Measurements from ENCODE around the gene ZNF181.

ZNF181 gene

GRCh38 chr19:34744896-34745690, 11.1 kb downstream of the ZNF181 start:
- no peak for TF ChIP-seq CTCF (IDR thresholded peaks at IDR 0.05; ENCODE audit: low read depth, low read length)
- H3K4me3 ChIP-seq (ENCODE audit: low read depth, low read length): no peak overlapping the region
- DNase-seq (ENCODE audit: low read depth, low spot score): no peak
- in situ Hi-C loops (cut with HindIII; ENCODE audit: low sequenced_read_pairs): no loop called here

GRCh38 chr19:34757441-34757840, 23.4 kb downstream of the ZNF181 start:
- in situ Hi-C loops (cut with HindIII; ENCODE audit: low sequenced_read_pairs): no loop called here
- DNase-seq (ENCODE audit: low read depth, low spot score): no peak
- no peak for TF ChIP-seq CTCF (IDR thresholded peaks at IDR 0.05; ENCODE audit: low read depth, low read length)
- H3K4me3 ChIP-seq (ENCODE audit: low read depth, low read length): no peak overlapping the region

GRCh38 chr19:34759218-34759917, 25.3 kb downstream of the ZNF181 start:
- no peak overlapping the region for H3K4me3 ChIP-seq (ENCODE audit: low read depth, low read length)
- in situ Hi-C loops (cut with HindIII; ENCODE audit: low sequenced_read_pairs): no loop called here
- TF ChIP-seq CTCF (IDR thresholded peaks at IDR 0.05; ENCODE audit: low read depth, low read length): no peak
- DNase-seq (ENCODE audit: low read depth, low spot score): no peak

- no peak for DNase-seq (ENCODE audit: low read depth, low spot score)
- no peak for TF ChIP-seq CTCF (IDR thresholded peaks at IDR 0.05; ENCODE audit: low read depth, low read length)
- no peak overlapping the region for H3K4me3 ChIP-seq (ENCODE audit: low read depth, low read length)
- in situ Hi-C loops (cut with HindIII; ENCODE audit: low sequenced_read_pairs): no loop called here
These were observed 32.3 kb downstream of the ZNF181 start for GRCh38 chr19:34766386-34766785.

GRCh38 chr19:34767951-34768350, 33.9 kb downstream of the ZNF181 start:
- in situ Hi-C loops (cut with HindIII; ENCODE audit: low sequenced_read_pairs): no loop called here
- no peak for TF ChIP-seq CTCF (IDR thresholded peaks at IDR 0.05; ENCODE audit: low read depth, low read length)
- DNase-seq (ENCODE audit: low read depth, low spot score): no peak
- no peak overlapping the region for H3K4me3 ChIP-seq (ENCODE audit: low read depth, low read length)

- TF ChIP-seq CTCF (IDR thresholded peaks at IDR 0.05; ENCODE audit: low read depth, low read length): no peak
- peak; percentile 90 for DNase-seq (ENCODE audit: low read depth, low spot score)
- H3K4me3 ChIP-seq (ENCODE audit: low read depth, low read length): peak within 1 kb of the TSS; percentile 87
- in situ Hi-C loops (cut with HindIII; ENCODE audit: low sequenced_read_pairs): no loop called here
These were observed 38.9 kb downstream of the ZNF181 start, which contains the start of gene ZNF599 for GRCh38 chr19:34772697-34773554. TSS of gene ZNF599 (minus strand) at chr19:34773215. CDS start at chr19:34772841, 374 bp downstream.
